Endothelial cell of hepatic sinusoid (primary cell): Measurements from ENCODE around the gene UBE2E1.
"Not testable (repeated sequence)": the region's sequence is repeated elsewhere in the genome, so short reads cannot be mapped to it uniquely, and the experiment has no call there.

Source experiments
- in situ Hi-C: cut with HindIII; loops from 2 replicates; pipeline ENCODE4 v1.10.0; 2017; ENCODE audit warnings: low sequenced_read_pairs

UBE2E1 gene

GRCh38 chr3:23913873-23914743 is 108.4 kb downstream of the UBE2E1 start:
- in situ Hi-C loops: no loop called here

- in situ Hi-C loops: no loop called here
Observed at GRCh38 chr3:23915537-23916108, 109.9 kb downstream of the UBE2E1 start.

GRCh38 chr3:23916152-23916885 is 110.6 kb downstream of the UBE2E1 start:
- in situ Hi-C loops: no loop called here

- in situ Hi-C loops: no loop called here
Observed at GRCh38 chr3:23916886-23917678, 111.3 kb downstream of the UBE2E1 start, which contains the start of the genes NKIRAS1 and RPL15. Gene NKIRAS1 (minus strand): TSS chr3:23916990. CDS start chr3:23910904, 6,086 bp downstream. Gene RPL15 (plus strand): TSS chr3:23917132. CDS start chr3:23917860, 728 bp downstream.

GRCh38 chr3:23917679-23918303 is 112.0 kb downstream of the UBE2E1 start:
- in situ Hi-C loops: not testable (repeated sequence)

GRCh38 chr3:23918331-23918730 is 112.6 kb downstream of the UBE2E1 start:
- in situ Hi-C loops: not testable (repeated sequence)

- in situ Hi-C loops: no loop called here
Observed at GRCh38 chr3:23919628-23920027, 113.9 kb downstream of the UBE2E1 start.

- in situ Hi-C loops: no loop called here
Observed at GRCh38 chr3:23920151-23920655, 114.4 kb downstream of the UBE2E1 start.

- in situ Hi-C loops: no loop called here
Observed at GRCh38 chr3:23921052-23921511, 115.3 kb downstream of the UBE2E1 start.

GRCh38 chr3:23923786-23924185 is 118.0 kb downstream of the UBE2E1 start:
- in situ Hi-C loops: no loop called here

GRCh38 chr3:23926246-23926645 is 120.5 kb downstream of the UBE2E1 start:
- in situ Hi-C loops: no loop called here

GRCh38 chr3:23926736-23927135 is 121.0 kb downstream of the UBE2E1 start:
- in situ Hi-C loops: no loop called here

GRCh38 chr3:23928524-23928923 is 122.8 kb downstream of the UBE2E1 start:
- in situ Hi-C loops: no loop called here

GRCh38 chr3:23931597-23931996 is 125.8 kb downstream of the UBE2E1 start:
- in situ Hi-C loops: no loop called here

- in situ Hi-C loops: no loop called here
Observed at GRCh38 chr3:23932571-23932970, 126.8 kb downstream of the UBE2E1 start.

GRCh38 chr3:23934253-23934652 is 128.5 kb downstream of the UBE2E1 start:
- in situ Hi-C loops: no loop called here

- in situ Hi-C loops: no loop called here
Observed at GRCh38 chr3:23937296-23937695, 131.5 kb downstream of the UBE2E1 start.

GRCh38 chr3:23938688-23939087 is 132.9 kb downstream of the UBE2E1 start:
- in situ Hi-C loops: no loop called here

GRCh38 chr3:23940775-23941174 is 135.0 kb downstream of the UBE2E1 start:
- in situ Hi-C loops: no loop called here
